GM23338 (cell line): ENCODE results near the gene HOTAIR. TPM values are rescaled to one million over a fixed set of nuclear protein-coding genes. Genes with fewer than 3 reads are reported as not detected.

Experiments
- ATAC-seq: fragments of 200-7000 bp; cut with Tn5 transposase; 3 replicates; pipeline ENCODE4 v1.9.1; 2020
- DNase-seq: peaks from one replicate; pipeline ENCODE4 v3.0.0-alpha.2; 2015; ENCODE audit warnings: low spot score
- H2AFZ ChIP-seq: fragments of 200-600 bp; sonication (generic); 2 replicates; pipeline ENCODE4 v1.8.0; 2016; ENCODE audit warnings: antibody characterized with exemption, mild to moderate bottlenecking, moderate library complexity
- H3F3A ChIP-seq: fragments of 200-600 bp; sonication (generic); replicated peaks from 2 replicates; pipeline ENCODE4 v1.8.0; 2017; ENCODE audit warnings: antibody characterized with exemption, mixed run types, low read depth
- H3K27ac ChIP-seq: fragments of 200-600 bp; sonication (generic); 2 replicates; pipeline ENCODE4 v1.6.1; 2016; ENCODE audit warnings: low read depth
- H3K27me3 ChIP-seq: fragments of 200-600 bp; sonication (generic); 2 replicates; pipeline ENCODE4 v1.8.0; 2016; ENCODE audit warnings: mild to moderate bottlenecking, mixed run types, moderate library complexity; ENCODE audit not compliant: insufficient read depth
- H3K36me3 ChIP-seq: fragments of 200-600 bp; sonication (generic); 2 replicates; pipeline ENCODE4 v1.8.0; 2016; ENCODE audit warnings: mild to moderate bottlenecking; ENCODE audit not compliant: insufficient read depth
- H3K4me1 ChIP-seq: fragments of 200-600 bp; sonication (generic); 2 replicates; pipeline ENCODE4 v1.8.0; 2016; ENCODE audit warnings: mild to moderate bottlenecking, moderate library complexity; ENCODE audit not compliant: insufficient read depth
- H3K4me2 ChIP-seq: fragments of 200-600 bp; sonication (generic); 2 replicates; pipeline ENCODE4 v1.7.1; 2017; ENCODE audit warnings: mixed run types
- H3K4me3 ChIP-seq: fragments of 200-600 bp; sonication (generic); 2 replicates; pipeline ENCODE4 v1.6.1; 2016; ENCODE audit warnings: mixed run types
- H3K79me2 ChIP-seq: fragments of 200-600 bp; sonication (generic); replicated peaks from 2 replicates; pipeline ENCODE4 v1.8.0; 2017; ENCODE audit warnings: mild to moderate bottlenecking; ENCODE audit not compliant: insufficient read depth
- H3K9me2 ChIP-seq: fragments of 200-600 bp; sonication (generic); 2 replicates; pipeline ENCODE4 v1.8.0; 2017; ENCODE audit not compliant: insufficient read depth
- H4K20me1 ChIP-seq: fragments of 200-600 bp; sonication (generic); replicated peaks from 2 replicates; pipeline ENCODE4 v1.8.0; 2017; ENCODE audit warnings: mild to moderate bottlenecking; ENCODE audit not compliant: insufficient read depth
- H3K27ac Mint-ChIP-seq: 2 replicates; pipeline ENCODE4 v1.8.0; 2020; ENCODE audit warnings: inconsistent platforms, mild to moderate bottlenecking, moderate library complexity, mixed read lengths
- H3K27me3 Mint-ChIP-seq: 3 replicates; pipeline ENCODE4 v1.8.0; 2022; ENCODE audit warnings: low read depth, mild to moderate bottlenecking, moderate library complexity, mixed read lengths, inconsistent platforms; ENCODE audit not compliant: insufficient read depth, poor library complexity
- H3K36me3 Mint-ChIP-seq: 3 replicates; pipeline ENCODE4 v1.8.0; 2021; ENCODE audit warnings: low read depth, mild to moderate bottlenecking, inconsistent platforms, moderate library complexity, mixed read lengths
- H3K4me1 Mint-ChIP-seq: 3 replicates; pipeline ENCODE4 v1.8.0; 2020; ENCODE audit warnings: mild to moderate bottlenecking, inconsistent platforms, mixed read lengths
- H3K4me3 Mint-ChIP-seq: 3 replicates; pipeline ENCODE4 v1.8.0; 2021; ENCODE audit warnings: moderate library complexity, mild to moderate bottlenecking, inconsistent platforms, mixed read lengths
- H3K9me3 Mint-ChIP-seq: 3 replicates; pipeline ENCODE4 v1.8.0; 2020; ENCODE audit warnings: moderate library complexity, mild to moderate bottlenecking, inconsistent platforms, mixed read lengths
- CREB1 ChIP-seq: fragments of 250-450 bp; sonication (Bioruptor Pico); IDR thresholded peaks from 2 replicates; pipeline ENCODE4 v1.5.0; 2020; ENCODE audit warnings: low read depth, mild to moderate bottlenecking, moderate library complexity
- EZH2 ChIP-seq: fragments of 200-600 bp; sonication (generic); IDR thresholded peaks from one replicate; pipeline ENCODE4 v1.8.0; 2017; ENCODE audit warnings: antibody characterized with exemption, mild to moderate bottlenecking, low read depth; ENCODE audit not compliant: unreplicated experiment
- EZH2phosphoT487 ChIP-seq: fragments of 200-600 bp; sonication (generic); IDR thresholded peaks from one replicate; pipeline ENCODE4 v1.8.1; 2018; ENCODE audit warnings: antibody characterized with exemption; ENCODE audit not compliant: unreplicated experiment
- NANOG ChIP-seq: IDR thresholded peaks from 2 replicates; pipeline ENCODE4 v1.6.1; 2016; ENCODE audit warnings: antibody characterized with exemption, borderline replicate concordance
- ZNF114 ChIP-seq: fragments of 250-450 bp; sonication (Bioruptor Pico); IDR thresholded peaks from 2 replicates; pipeline ENCODE4 v1.5.0; 2020; ENCODE audit warnings: mild to moderate bottlenecking, moderate library complexity
- polyA plus RNA-seq: library from polyadenylated mRNA; unstranded; fragments of >200 nt; fragmentation: Nextera tagmentation; extraction: Ambion mirVana; gene quantifications from 2 replicates; pipeline ENCODE4 v1.2.1, GENCODE V29; 2016
- total RNA-seq: library from RNA; depleted of rRNA; stranded (reverse); fragments of >200 nt; shearing (Covaris generic); gene quantifications from 2 replicates; pipeline ENCODE4 v1.2.3, GENCODE V29; 2014
- TF ChIP-seq, protein P1 (sequence below), 2 experiments: fragments of 200-600 bp in 1 of 2; sonication (generic) in 1 of 2; conservative IDR thresholded peaks; 2 replicates each; pipeline versions ENCODE4 v1.5.1 to v1.6.1; 2016 to 2017; ENCODE audit warnings: antibody characterized with exemption in 2 of 2, low read depth in 2 of 2, mild to moderate bottlenecking in 2 of 2, moderate library complexity in 1 of 2
- TF ChIP-seq, protein P2 (sequence below): fragments of 250-450 bp; sonication (Bioruptor Pico); IDR thresholded peaks from 2 replicates; pipeline ENCODE4 v1.5.0; 2020; ENCODE audit warnings: mild to moderate bottlenecking, moderate library complexity

Gene HOTAIR
- total and polyA plus RNA-seq, 2 experiments from 2014 or later: not detected

DNA sequence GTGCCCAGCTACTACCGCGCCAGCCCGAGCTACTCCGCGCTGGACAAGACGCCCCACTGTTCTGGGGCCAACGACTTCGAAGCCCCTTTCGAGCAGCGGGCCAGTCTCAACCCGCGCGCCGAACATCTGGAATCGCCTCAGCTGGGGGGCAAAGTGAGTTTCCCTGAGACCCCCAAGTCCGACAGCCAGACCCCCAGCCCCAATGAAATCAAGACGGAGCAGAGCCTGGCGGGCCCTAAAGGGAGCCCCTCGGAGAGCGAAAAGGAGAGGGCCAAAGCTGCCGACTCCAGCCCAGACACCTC lies 10.9 kb upstream of the HOTAIR start:
- peaks cover 100% of the 10 kb centered on the region for H3K27me3 Mint-ChIP-seq
- peaks cover 52% of the 10 kb centered on the region for H3F3A ChIP-seq
- H3K4me2 ChIP-seq: peak overlapping the region; percentile 74
- H3K9me2 ChIP-seq: no peaks in the 10 kb centered on the region
- no peaks in the 10 kb centered on the region for H3K79me2 ChIP-seq
- ATAC-seq (no peak), DNase-seq (no peak)
- H3K27ac Mint-ChIP-seq: no peak overlapping the region
- no peaks in the 10 kb centered on the region for H3K36me3 ChIP-seq
- peaks cover 5% of the 10 kb centered on the region; the same call in 1 of the 3 replicates for H3K9me3 Mint-ChIP-seq
- H3K4me3 ChIP-seq: peak overlapping the region; percentile 44; the same call in 1 of the 2 replicates
- TF ChIP-seq ZNF114 (CRISPR knock-in tag): no peak
- peak; percentile 77 for TF ChIP-seq EZH2
- peak overlapping the region; percentile 43 for H3K4me3 Mint-ChIP-seq
- peaks cover 98% of the 10 kb centered on the region for H3K27me3 ChIP-seq
- peaks cover 56% of the 10 kb centered on the region for H3K4me1 ChIP-seq
- peaks cover 44% of the 10 kb centered on the region for H4K20me1 ChIP-seq
- peaks cover 32% of the 10 kb centered on the region for H3K4me1 Mint-ChIP-seq
- 0 out of 2 replicates have a peak overlapping the region, but pooled peaks have one; percentile 18 for H2AFZ ChIP-seq
- no peak overlapping the region for H3K27ac ChIP-seq
- H3K36me3 Mint-ChIP-seq: no peaks in the 10 kb centered on the region; the same call in 2 of the 3 replicates

DNA sequence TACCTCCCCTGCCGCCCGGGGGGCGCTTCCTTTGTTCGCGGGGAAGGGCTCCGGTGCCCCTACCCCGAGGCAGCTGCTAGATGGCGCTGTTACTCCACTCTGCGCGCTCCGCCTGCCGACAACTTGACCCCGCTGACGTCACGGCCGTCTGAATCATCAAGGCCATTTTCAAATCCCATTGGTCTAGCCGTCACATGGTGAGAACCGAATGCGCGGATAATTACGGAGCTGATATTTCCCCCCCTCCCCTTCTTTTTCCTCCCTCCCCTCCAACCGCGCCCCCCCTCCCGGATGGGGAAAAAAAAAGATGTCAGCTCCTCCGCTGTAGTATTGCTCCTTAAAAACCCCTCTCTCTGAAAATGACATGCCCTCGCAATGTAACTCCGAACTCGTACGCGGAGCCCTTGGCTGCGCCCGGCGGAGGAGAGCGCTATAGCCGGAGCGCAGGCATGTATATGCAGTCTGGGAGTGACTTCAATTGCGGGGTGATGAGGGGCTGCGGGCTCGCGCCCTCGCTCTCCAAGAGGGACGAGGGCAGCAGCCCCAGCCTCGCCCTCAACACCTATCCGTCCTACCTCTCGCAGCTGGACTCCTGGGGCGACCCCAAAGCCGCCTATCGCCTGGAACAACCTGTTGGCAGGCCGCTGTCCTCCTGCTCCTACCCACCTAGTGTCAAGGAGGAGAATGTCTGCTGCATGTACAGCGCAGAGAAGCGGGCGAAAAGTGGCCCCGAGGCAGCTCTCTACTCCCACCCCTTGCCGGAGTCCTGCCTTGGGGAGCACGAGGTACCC lies 10.3 kb upstream of the HOTAIR start, which contains the start of gene HOXC10:
Gene HOXC10, plus strand, starts transcription at position 246 of the 791 bp plus-strand sequence. Its CDS starts 114 bp downstream, at position 360.
- TF ChIP-seq CREB1 (CRISPR knock-in tag): peak; percentile 97
- TF ChIP-seq EZH2: peak; percentile 89
- TF ChIP-seq, protein P1, sequence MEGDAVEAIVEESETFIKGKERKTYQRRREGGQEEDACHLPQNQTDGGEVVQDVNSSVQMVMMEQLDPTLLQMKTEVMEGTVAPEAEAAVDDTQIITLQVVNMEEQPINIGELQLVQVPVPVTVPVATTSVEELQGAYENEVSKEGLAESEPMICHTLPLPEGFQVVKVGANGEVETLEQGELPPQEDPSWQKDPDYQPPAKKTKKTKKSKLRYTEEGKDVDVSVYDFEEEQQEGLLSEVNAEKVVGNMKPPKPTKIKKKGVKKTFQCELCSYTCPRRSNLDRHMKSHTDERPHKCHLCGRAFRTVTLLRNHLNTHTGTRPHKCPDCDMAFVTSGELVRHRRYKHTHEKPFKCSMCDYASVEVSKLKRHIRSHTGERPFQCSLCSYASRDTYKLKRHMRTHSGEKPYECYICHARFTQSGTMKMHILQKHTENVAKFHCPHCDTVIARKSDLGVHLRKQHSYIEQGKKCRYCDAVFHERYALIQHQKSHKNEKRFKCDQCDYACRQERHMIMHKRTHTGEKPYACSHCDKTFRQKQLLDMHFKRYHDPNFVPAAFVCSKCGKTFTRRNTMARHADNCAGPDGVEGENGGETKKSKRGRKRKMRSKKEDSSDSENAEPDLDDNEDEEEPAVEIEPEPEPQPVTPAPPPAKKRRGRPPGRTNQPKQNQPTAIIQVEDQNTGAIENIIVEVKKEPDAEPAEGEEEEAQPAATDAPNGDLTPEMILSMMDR (conservative IDR thresholded peaks at IDR 0.05; ENCODE audit: low read depth in 2 of 2): peak; percentile 67 to 88
- TF ChIP-seq, protein P2, sequence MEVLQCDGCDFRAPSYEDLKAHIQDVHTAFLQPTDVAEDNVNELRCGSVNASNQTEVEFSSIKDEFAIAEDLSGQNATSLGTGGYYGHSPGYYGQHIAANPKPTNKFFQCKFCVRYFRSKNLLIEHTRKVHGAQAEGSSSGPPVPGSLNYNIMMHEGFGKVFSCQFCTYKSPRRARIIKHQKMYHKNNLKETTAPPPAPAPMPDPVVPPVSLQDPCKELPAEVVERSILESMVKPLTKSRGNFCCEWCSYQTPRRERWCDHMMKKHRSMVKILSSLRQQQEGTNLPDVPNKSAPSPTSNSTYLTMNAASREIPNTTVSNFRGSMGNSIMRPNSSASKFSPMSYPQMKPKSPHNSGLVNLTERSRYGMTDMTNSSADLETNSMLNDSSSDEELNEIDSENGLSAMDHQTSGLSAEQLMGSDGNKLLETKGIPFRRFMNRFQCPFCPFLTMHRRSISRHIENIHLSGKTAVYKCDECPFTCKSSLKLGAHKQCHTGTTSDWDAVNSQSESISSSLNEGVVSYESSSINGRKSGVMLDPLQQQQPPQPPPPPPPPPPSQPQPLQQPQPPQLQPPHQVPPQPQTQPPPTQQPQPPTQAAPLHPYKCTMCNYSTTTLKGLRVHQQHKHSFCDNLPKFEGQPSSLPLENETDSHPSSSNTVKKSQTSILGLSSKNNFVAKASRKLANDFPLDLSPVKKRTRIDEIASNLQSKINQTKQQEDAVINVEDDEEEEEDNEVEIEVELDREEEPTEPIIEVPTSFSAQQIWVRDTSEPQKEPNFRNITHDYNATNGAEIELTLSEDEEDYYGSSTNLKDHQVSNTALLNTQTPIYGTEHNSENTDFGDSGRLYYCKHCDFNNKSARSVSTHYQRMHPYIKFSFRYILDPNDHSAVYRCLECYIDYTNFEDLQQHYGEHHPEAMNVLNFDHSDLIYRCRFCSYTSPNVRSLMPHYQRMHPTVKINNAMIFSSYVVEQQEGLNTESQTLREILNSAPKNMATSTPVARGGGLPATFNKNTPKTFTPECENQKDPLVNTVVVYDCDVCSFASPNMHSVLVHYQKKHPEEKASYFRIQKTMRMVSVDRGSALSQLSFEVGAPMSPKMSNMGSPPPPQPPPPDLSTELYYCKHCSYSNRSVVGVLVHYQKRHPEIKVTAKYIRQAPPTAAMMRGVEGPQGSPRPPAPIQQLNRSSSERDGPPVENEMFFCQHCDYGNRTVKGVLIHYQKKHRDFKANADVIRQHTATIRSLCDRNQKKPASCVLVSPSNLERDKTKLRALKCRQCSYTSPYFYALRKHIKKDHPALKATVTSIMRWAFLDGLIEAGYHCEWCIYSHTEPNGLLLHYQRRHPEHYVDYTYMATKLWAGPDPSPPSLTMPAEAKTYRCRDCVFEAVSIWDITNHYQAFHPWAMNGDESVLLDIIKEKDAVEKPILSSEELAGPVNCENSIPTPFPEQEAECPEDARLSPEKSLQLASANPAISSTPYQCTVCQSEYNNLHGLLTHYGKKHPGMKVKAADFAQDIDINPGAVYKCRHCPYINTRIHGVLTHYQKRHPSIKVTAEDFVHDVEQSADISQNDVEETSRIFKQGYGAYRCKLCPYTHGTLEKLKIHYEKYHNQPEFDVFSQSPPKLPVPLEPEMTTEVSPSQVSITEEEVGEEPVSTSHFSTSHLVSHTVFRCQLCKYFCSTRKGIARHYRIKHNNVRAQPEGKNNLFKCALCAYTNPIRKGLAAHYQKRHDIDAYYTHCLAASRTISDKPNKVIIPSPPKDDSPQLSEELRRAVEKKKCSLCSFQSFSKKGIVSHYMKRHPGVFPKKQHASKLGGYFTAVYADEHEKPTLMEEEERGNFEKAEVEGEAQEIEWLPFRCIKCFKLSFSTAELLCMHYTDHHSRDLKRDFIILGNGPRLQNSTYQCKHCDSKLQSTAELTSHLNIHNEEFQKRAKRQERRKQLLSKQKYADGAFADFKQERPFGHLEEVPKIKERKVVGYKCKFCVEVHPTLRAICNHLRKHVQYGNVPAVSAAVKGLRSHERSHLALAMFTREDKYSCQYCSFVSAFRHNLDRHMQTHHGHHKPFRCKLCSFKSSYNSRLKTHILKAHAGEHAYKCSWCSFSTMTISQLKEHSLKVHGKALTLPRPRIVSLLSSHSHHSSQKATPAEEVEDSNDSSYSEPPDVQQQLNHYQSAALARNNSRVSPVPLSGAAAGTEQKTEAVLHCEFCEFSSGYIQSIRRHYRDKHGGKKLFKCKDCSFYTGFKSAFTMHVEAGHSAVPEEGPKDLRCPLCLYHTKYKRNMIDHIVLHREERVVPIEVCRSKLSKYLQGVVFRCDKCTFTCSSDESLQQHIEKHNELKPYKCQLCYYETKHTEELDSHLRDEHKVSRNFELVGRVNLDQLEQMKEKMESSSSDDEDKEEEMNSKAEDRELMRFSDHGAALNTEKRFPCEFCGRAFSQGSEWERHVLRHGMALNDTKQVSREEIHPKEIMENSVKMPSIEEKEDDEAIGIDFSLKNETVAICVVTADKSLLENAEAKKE (CRISPR knock-in tag): no peak
- no peak for TF ChIP-seq NANOG
- peak; percentile 19 for TF ChIP-seq EZH2phosphoT487

More for the DNA sequence above, 10.3 kb upstream of the HOTAIR start, which contains the start of gene HOXC10:
- Histone ChIP-seq H3K4me3 (peak within 1 kb of the TSS; percentile 44; the same call in 1 of the 2 replicates), H3K79me2 (no peaks in the 10 kb centered on the region), H3K27me3 (peaks cover 98% of the 10 kb centered on the region), H3K4me1 (peaks cover 50% of the 10 kb centered on the region), H3K9me2 (no peaks in the 10 kb centered on the region), H3K36me3 (no peaks in the 10 kb centered on the region), H3F3A (peaks cover 51% of the 10 kb centered on the region), H4K20me1 (peaks cover 46% of the 10 kb centered on the region), H3K4me2 (peak within 1 kb of the TSS; percentile 74), H2AFZ (peak within 1 kb of the TSS; percentile 81; the same call in 1 of the 2 replicates), H3K27ac (no peak within 1 kb of the TSS)
- peak; percentile 50 for ATAC-seq
- peaks cover 100% of the 10 kb centered on the region for H3K27me3 Mint-ChIP-seq
- no peak within 1 kb of the TSS for H3K27ac Mint-ChIP-seq
- H3K36me3 Mint-ChIP-seq: no peaks in the 10 kb centered on the region; the same call in 2 of the 3 replicates
- DNase-seq: peak; percentile 98
- H3K4me3 Mint-ChIP-seq: peak within 1 kb of the TSS; percentile 43
- H3K4me1 Mint-ChIP-seq: peaks cover 27% of the 10 kb centered on the region
- H3K9me3 Mint-ChIP-seq: peaks cover 5% of the 10 kb centered on the region; the same call in 1 of the 3 replicates
